Embryonic facial prominence (tissue), 1 donor: Measurements from ENCODE around the gene FBXL7.

Experiments used
- DNase-seq: peaks from one replicate; pipeline ENCODE4 v3.0.0-alpha.2; 2016; ENCODE audit errors: extremely low spot score

Gene FBXL7

GRCh38 chr5:15757619-15758018 is 257.6 kb downstream of the FBXL7 start:
- no peak for DNase-seq

GRCh38 chr5:15762668-15763067 is 262.7 kb downstream of the FBXL7 start:
- DNase-seq: no peak

DNA sequence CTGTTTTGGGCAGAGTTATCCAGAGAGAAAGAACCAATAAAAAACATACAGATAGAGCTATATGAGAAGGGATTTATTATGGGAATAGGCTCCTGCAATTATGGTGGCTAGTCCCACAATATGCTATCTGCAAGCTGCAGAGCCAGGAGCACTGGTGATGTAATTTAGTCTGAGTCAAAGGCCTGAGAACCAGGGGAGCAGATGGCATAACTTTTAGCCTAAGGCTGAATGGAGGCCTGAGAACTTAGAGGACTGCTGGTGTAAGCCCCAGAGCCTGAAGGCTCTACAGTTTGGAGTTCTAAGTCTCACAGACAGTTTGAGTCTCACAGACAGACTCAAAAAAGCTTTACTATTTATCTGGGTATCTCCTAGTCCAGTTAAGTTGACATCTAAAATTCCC is 263.8 kb downstream of the FBXL7 start:
- DNase-seq: no peak

DNA sequence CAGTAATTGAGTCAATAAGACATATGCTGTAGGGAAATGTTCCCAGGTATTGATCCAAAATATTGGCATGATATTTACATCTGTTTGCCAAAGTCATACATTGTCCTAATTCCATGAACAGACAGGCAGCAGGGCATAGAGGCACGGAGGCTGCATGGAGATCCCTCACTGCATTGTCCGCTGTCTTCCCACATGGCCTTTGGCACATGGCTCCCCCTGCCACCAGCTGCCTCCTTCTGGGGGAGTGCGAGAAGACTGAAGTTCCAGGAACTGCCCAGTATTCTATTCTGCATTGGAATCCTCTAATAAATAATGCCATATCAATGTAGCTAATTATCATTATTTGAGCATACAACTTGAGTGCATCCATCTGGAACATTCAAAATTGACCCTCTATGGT is 269.0 kb downstream of the FBXL7 start:
- no peak for DNase-seq

- no peak for DNase-seq
These were observed 272.2 kb downstream of the FBXL7 start for GRCh38 chr5:15772131-15772530.

- DNase-seq: no peak
These were observed 274.7 kb downstream of the FBXL7 start for GRCh38 chr5:15774632-15775031.

DNA sequence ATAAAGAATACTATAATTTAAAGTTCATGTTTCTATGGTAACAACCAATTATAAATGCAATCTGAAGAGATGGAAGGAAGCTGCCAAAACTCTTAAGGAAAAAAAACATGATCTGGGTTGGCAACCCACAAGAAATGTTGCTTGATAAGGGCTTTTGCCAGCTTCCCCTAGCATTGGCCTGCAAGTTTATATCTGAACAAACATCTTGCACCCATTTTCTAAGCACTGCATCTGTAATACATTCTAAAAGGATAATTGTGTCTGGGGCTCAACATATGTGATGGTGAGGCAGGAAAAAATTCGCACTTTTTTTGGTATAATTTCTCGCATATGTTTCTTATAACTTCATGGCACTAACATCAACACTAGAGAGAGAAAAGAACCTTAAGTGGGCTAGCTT is 276.4 kb downstream of the FBXL7 start:
- DNase-seq: no peak

DNA sequence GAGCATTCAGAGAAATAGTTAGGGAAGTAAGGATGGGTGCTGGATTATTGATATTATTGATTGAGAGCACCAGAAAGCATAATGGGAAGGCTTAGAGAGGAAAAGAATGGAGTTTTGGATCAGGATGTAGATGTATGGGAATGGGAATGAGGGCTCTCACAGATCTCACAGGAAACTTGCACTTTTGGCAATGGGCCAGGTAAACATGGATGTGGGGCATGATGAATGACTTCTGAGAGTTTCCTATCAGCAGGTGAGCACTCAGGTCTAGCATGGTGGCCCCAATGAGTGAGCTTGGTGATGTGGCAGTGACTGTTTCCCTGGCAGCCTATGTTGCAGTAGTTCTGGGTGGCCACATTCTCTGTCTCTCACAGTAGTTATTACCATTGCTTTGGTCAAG is 283.8 kb downstream of the FBXL7 start:
- no peak for DNase-seq

GRCh38 chr5:15785531-15785981 is 285.6 kb downstream of the FBXL7 start:
- no peak for DNase-seq

- no peak for DNase-seq
These were observed 286.3 kb downstream of the FBXL7 start for GRCh38 chr5:15786326-15786725.

GRCh38 chr5:15786884-15787283 is 286.9 kb downstream of the FBXL7 start:
- no peak for DNase-seq

- DNase-seq: no peak
These were observed 287.7 kb downstream of the FBXL7 start for GRCh38 chr5:15787681-15788080.

- DNase-seq: no peak
These were observed 289.7 kb downstream of the FBXL7 start for GRCh38 chr5:15789642-15790041.

DNA sequence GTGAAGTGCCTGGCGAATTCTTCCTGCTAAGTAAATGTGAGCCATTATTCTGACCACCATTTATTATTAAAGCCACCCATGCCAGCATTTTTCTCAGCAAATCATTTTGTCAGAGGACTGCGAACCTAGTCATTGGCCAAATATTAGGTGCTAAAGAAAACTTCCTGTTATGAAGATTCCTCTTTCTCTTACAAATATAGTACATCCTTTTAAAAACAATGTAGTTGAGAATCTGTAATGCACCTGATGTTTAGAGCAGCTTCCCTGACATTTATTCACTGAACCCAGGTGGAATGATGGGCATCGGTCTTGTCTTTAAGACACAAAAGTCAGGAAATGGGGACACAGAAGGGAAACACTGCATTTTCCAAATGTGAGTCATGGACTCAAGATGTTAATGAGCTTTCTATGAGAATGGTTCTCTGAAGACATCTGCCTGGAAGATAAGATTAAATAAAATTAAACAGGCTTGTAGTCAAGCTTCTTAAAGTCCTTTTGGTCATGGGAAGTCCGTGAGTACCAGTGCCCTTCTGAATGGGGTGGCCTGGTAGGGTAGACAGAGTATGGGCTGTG is 290.6 kb downstream of the FBXL7 start:
- DNase-seq: no peak

DNA sequence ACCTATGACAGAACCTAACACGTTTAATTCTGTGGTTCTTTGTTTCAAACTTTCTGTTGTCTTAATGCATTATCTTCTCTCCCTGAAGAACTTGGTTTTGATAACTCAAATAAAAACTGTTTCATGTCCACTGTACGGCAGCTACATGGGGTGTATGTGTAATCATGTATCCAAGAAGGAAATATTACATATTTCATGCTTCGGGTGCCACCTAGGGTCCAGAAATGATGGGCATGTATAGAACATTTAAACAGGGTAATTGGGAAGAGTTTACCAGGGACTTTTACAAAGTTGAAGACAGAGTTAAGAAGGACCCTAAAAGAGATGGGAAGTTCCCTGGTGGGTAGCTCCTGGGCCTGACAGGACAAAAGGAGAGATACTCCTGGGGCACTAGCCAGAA is 291.3 kb downstream of the FBXL7 start:
- no peak for DNase-seq

DNA sequence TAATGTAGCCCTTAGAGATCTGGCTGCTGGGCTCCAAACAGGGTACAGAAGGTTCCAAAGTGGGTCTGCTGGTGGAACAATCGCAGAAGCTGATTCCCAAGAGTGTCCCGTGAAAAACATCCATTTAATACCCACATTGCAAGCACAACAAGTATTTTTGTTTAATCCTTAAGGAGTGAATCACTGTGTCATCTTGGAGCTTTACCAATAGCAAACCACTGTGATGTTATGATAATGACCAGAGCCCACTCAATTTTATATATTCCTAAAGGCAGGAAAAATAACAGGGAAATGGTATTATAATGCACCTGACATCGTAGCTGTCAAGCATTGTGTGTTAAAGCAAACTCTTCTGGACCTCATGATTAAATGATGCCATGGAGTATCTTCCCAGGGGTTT is 291.9 kb downstream of the FBXL7 start:
- no peak for DNase-seq

- DNase-seq: no peak
These were observed 294.3 kb downstream of the FBXL7 start for GRCh38 chr5:15794052-15794985.

DNA sequence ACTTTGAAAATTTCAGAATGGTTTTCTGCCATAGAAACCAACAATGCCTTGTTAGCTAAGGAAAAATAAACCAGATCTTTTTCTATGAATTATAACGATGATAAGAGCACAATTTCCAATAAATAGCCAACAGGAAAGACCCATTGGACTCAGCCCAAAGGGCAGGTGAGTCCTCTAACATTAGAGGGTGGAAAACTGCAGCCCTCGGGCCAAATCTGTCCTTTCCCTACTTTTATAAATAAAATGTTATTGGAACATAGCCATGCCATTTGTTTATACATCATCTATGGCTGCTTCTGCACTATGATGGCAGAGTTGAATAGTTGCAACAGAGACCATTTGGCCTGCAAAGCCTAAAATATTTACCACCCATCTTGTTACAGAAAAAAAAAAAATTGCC is 296.1 kb downstream of the FBXL7 start:
- DNase-seq: no peak

- DNase-seq: no peak
These were observed 296.6 kb downstream of the FBXL7 start for GRCh38 chr5:15796557-15796956.

DNA sequence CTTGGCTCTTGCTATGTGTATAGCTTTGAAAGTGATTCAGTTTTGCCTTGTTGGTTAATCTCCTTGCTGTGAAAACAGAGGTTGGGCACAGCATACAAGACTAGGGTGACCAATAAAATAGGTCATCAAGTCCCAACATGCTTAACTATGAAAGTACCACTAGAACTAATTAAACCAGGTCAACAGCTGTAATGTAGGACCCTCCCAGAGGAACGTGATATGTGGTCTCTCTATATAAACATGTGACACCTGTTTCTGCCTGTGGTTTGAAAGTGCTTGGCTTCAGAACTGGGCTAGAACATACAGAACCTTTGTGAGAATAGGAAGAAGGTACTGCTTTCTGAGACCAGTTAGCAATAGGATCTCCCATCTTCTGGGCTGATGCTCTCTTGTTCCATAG is 297.1 kb downstream of the FBXL7 start:
- no peak for DNase-seq

GRCh38 chr5:15798006-15798405 is 298.0 kb downstream of the FBXL7 start:
- no peak for DNase-seq

GRCh38 chr5:15799014-15799413 is 299.0 kb downstream of the FBXL7 start:
- no peak for DNase-seq

DNA sequence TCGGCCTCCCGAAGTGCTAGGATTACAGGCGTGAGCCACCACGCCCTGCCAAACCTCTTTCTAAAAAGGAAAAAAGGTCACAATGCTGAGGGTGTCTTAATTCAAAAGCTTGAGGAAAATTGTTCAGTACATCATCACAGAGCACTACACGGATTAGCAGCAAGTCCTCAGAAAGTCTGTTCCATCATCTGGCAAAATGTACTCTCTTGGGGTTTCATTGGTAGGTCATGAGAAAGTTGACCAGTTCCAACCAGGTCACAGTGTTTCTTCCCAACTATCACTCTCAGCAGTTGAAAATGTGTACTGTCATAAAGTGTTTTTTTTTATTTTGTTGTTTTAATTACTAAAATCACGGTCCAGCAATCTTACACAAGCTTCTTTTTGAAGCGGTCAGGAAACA is 299.6 kb downstream of the FBXL7 start:
- DNase-seq: no peak
